HUES6 (cell line): ENCODE data around the gene SNX32.
"Not testable (repeated sequence)": the region's sequence is repeated elsewhere in the genome, so short reads cannot be mapped to it uniquely, and the experiment has no call there.

Experiments used
- H3K27ac ChIP-seq: 2 replicates; pipeline ENCODE4 v1.7.0; 2013; ENCODE audit warnings: low read depth, mild to moderate bottlenecking, low read length, inconsistent platforms
- H3K27me3 ChIP-seq: 2 replicates; pipeline ENCODE4 v1.6.1; 2013; ENCODE audit warnings: low read length; ENCODE audit not compliant: control insufficient read depth, insufficient read depth
- H3K36me3 ChIP-seq: 2 replicates; pipeline ENCODE4 v1.6.1; 2013; ENCODE audit warnings: low read length; ENCODE audit not compliant: control insufficient read depth, insufficient read depth
- H3K4me1 ChIP-seq: 2 replicates; pipeline ENCODE4 v1.6.1; 2013; ENCODE audit warnings: low read length; ENCODE audit not compliant: control insufficient read depth, insufficient read depth
- H3K4me3 ChIP-seq: 2 replicates; pipeline ENCODE4 v1.5.1; 2013; ENCODE audit warnings: low read depth, low read length
- H3K9ac ChIP-seq: one replicate; pipeline ENCODE4 v1.6.1; 2013; ENCODE audit warnings: mild to moderate bottlenecking, low read length
- H3K9me3 ChIP-seq: 2 replicates; pipeline ENCODE4 v1.6.1; 2013; ENCODE audit warnings: low read depth, low read length; ENCODE audit not compliant: control insufficient read depth, insufficient read depth

Gene SNX32

DNA sequence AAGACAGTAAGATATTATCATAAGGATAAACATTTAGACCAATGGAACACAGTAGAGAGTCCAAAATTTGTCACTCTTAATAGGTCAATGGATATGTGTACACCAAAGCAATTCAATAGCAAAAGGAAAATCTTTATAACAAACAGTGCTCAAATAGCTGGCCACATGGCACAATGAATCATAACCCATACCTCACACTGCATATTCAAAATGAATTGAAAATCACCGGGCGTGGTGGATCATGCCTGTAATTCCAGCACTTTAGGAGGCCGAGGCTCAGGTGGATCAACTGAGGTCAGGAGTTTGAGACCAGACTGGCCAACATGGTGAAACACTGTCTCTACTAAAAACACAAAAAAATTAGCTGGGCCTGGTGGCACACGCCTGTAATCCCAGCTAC lies 8.4 kb downstream of the SNX32 start:
- Histone ChIP-seq H3K27ac (no peak overlapping the region), H3K4me3 (no peak overlapping the region), H3K9ac (no peak overlapping the region), H3K4me1 (no peaks in the 10 kb centered on the region), H3K27me3 (no peaks in the 10 kb centered on the region), H3K36me3 (no peaks in the 10 kb centered on the region), H3K9me3 (no peaks in the 10 kb centered on the region)

DNA sequence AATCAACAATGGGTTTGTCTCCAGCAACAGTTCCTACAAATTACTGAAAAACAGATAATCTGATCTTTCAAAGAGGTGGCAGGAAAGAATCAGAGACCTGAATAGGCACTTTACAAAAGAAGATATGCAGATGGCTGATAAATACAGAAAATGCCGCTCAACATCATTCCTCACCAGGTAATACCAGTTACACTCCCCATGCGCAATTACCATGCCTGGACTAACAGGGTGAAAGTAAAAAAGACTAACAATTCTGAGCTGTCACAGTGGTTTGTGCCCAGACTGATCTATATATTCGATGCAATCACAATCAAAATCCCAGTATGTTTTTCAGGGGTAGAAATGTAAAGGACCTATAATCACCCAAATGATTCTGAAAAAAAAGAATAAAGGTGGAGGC lies 10.0 kb downstream of the SNX32 start:
- no peaks in the 10 kb centered on the region for H3K27me3 ChIP-seq
- H3K9me3 ChIP-seq, result no peaks in the 10 kb centered on the region
- H3K36me3 ChIP-seq, result no peaks in the 10 kb centered on the region
- no peak overlapping the region for H3K9ac ChIP-seq
- H3K4me3 ChIP-seq, result no peak overlapping the region
- H3K4me1 ChIP-seq, result no peaks in the 10 kb centered on the region
- no peak overlapping the region for H3K27ac ChIP-seq

DNA sequence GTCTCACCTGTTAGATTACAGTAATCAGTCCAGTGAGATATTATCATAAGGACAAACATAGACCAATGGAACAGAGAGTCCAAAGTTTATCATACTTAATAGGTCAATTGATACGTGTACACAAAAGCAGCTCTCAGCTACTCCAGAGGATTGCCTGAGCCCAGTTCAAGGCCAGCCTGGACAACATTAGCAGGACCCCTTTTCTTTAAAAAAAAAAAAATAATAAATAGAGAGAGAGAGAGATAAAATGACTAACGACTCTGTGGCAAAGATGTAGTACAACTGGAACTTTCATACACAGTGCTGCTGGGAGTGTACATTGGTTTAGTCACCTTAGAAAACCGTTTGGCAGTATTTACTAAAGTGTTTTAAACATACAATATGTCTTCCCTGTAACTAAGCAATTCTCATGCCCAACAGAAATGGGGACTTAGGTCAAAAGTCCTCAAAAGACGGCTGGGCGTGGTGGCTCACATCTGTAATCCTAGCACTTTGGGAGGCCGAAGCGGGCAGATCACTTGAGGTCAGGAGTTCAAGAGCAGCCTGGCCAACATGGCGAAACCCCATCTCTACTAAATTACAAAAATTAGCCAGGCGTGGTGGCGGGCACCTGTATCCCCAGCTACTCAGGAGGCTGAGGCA lies 10.6 kb downstream of the SNX32 start:
- Histone ChIP-seq H3K9ac (no peak overlapping the region), H3K9me3 (no peaks in the 10 kb centered on the region), H3K27me3 (no peaks in the 10 kb centered on the region), H3K27ac (no peak overlapping the region), H3K4me1 (no peaks in the 10 kb centered on the region), H3K4me3 (no peak overlapping the region), H3K36me3 (no peaks in the 10 kb centered on the region)

DNA sequence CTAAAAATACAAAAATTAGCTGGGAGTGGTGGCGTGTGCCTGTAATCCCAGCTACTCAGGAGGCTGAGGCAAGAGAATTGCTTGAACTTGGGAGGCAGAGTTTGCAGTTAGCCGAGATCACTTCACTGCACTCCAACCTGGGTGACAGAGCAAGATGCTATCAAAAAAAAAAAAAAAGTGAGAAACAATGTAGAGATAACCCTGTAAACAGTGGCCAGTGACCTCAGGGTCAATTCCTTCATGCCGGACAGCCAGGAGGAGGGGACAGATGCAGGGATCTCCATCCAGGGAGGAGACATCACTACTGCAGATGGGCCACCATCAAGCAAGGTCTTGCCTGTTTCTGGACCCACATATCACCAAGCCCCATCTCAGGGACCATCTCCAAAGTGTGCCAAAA lies 14.0 kb downstream of the SNX32 start:
- H3K27ac ChIP-seq, result no peak overlapping the region
- peaks cover 13% of the 10 kb centered on the region; the same call in 1 of the 2 replicates for H3K36me3 ChIP-seq
- H3K27me3 ChIP-seq, result no peaks in the 10 kb centered on the region
- peaks cover 4% of the 10 kb centered on the region; the same call in 1 of the 2 replicates for H3K9me3 ChIP-seq
- H3K9ac ChIP-seq, result no peak overlapping the region
- no peak overlapping the region for H3K4me3 ChIP-seq
- 0 out of 2 replicates have a peak, but pooled peaks cover 4% of the 10 kb centered on the region for H3K4me1 ChIP-seq

DNA sequence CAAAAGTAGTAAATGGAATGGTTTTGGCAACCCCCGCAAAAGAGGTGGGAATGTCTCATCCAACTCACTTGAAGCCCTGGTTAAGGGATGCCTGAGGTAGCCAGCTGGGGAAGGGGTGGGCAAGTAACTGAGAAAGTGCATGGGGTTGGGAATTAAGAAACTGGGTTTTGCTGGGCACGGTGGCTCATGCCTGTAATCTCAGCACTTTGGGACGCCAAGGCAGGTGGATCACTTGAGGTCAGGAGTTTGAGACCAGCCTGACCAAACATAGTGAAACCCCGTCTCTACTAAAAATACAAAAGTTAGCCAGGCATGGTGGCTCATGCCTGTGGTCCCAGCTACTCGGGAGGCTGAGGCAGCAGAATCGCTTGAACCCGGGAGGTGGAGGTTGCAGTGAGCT lies 14.9 kb downstream of the SNX32 start:
- H3K36me3 ChIP-seq, result peaks cover 23% of the 10 kb centered on the region
- H3K9me3 ChIP-seq, H3K4me3 ChIP-seq, H3K4me1 ChIP-seq, H3K9ac ChIP-seq, H3K27me3 ChIP-seq, H3K27ac ChIP-seq: not testable (repeated sequence)

DNA sequence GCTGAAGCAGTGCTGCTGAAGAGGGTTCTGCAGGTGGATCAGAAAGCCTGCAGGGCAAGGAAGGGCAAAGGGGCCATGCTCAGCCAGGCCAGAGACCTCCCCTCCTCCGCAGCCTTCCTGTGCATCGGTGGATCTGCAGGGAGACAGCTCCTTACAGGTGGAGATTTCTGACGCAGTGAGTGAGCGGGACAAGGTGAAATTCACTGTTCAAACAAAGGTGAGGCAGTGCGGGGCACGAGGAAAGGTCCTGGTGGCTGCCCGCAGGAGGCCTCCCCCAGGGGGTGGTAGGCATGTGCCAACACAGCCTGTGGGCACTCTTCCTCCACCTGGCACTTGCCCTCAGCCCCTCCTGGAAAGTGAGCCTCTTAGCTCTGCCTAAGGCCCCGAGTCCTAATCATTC lies 15.6 kb downstream of the SNX32 start:
- Histone ChIP-seq H3K27me3 (no peaks in the 10 kb centered on the region), H3K27ac (no peak overlapping the region), H3K9me3 (peaks cover 4% of the 10 kb centered on the region; the same call in 1 of the 2 replicates), H3K4me3 (no peak overlapping the region), H3K36me3 (peaks cover 30% of the 10 kb centered on the region), H3K9ac (no peak overlapping the region), H3K4me1 (0 out of 2 replicates have a peak, but pooled peaks cover 4% of the 10 kb centered on the region)

DNA sequence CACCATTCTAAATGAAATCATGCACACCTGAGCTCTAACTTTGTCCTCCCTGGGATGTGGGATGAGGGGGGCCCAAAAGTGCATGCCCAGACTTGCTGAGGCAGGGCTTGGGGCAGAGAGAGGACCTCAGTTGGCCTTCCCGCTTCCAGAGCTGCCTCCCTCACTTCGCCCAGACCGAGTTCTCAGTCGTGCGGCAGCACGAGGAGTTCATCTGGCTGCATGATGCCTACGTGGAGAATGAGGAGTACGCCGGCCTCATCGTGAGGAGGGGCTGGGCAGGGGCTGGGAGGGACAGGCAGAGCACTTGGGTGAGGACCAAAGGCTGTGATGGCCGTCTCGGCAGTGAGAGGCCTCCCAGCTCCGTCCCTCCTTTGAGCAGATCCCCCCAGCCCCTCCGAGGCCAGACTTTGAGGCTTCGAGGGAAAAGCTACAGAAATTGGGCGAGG lies 16.0 kb downstream of the SNX32 start:
- Histone ChIP-seq H3K27ac (no peak overlapping the region), H3K4me3 (no peak overlapping the region), H3K4me1 (0 out of 2 replicates have a peak, but pooled peaks cover 4% of the 10 kb centered on the region), H3K9me3 (peaks cover 4% of the 10 kb centered on the region; the same call in 1 of the 2 replicates), H3K36me3 (peaks cover 34% of the 10 kb centered on the region), H3K27me3 (no peaks in the 10 kb centered on the region), H3K9ac (no peak overlapping the region)

DNA sequence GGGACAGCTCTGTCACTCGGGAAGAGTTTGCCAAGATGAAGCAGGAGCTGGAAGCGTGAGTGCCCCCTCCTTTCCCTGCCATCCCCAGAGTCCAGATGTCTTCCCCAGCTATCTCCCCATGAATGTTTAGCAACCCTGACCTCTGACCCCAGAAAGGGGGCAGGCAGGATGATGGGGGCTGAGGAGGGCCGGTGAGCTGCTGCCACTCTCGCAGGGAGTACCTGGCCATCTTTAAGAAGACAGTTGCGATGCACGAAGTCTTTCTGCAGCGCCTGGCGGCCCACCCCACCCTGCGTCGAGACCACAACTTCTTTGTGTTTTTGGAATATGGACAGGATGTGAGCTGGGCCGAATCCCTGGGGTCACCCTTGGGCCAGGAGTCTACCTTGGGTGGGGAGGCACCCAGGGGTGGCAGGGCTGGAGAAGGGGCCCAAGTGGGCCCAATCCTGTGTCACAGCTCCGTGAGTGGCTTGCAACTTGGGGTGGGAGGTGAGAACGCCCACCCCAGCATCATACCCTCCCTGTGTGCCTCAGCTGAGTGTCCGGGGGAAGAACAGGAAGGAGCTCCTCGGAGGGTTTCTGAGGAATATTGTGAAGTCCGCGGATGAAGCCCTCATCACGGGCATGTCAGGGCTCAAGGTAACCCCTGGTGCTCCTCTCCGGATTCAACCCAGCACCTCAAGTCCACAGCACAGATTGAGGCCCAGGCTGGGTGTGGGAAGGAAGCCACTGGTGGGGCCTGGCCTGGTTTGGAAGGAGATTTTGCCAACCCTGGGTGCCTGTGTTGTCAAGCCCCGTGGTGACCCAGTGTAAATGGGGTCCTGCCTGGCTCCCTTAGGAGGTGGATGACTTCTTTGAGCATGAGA lies 16.7 kb downstream of the SNX32 start:
- H3K27me3 ChIP-seq, result no peaks in the 10 kb centered on the region
- H3K36me3 ChIP-seq, result peaks cover 40% of the 10 kb centered on the region
- no peak overlapping the region for H3K4me3 ChIP-seq
- H3K9me3 ChIP-seq, result peaks cover 4% of the 10 kb centered on the region; the same call in 1 of the 2 replicates
- H3K4me1 ChIP-seq, result 0 out of 2 replicates have a peak, but pooled peaks cover 4% of the 10 kb centered on the region
- no peak overlapping the region for H3K9ac ChIP-seq
- H3K27ac ChIP-seq, result no peak overlapping the region

DNA sequence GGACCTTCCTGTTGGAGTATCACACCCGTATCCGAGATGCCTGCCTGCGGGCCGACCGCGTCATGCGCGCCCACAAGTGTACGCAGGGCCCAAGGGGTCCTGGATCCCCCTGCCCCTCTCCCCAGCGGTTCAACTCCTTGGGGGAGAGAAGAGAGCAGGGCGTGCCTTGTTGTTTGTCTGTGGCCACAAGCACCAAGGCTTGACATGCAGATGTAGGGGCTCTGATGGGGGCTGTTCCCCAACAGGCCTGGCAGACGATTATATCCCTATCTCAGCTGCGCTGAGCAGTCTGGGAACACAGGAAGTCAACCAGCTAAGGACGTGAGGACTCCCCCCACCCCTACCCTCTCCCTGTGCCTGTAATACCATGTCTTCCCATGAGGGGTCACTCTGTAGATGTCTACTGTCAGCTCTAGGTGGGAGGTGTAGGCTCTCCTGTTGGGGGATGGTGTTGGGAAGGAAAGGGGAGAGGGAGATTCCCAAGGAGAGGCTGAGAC lies 17.4 kb downstream of the SNX32 start:
- Histone ChIP-seq H3K27ac (no peak overlapping the region), H3K27me3 (no peaks in the 10 kb centered on the region), H3K9me3 (peaks cover 4% of the 10 kb centered on the region; the same call in 1 of the 2 replicates), H3K4me1 (0 out of 2 replicates have a peak, but pooled peaks cover 4% of the 10 kb centered on the region), H3K36me3 (peaks cover 47% of the 10 kb centered on the region), H3K9ac (no peak overlapping the region), H3K4me3 (no peak overlapping the region)

DNA sequence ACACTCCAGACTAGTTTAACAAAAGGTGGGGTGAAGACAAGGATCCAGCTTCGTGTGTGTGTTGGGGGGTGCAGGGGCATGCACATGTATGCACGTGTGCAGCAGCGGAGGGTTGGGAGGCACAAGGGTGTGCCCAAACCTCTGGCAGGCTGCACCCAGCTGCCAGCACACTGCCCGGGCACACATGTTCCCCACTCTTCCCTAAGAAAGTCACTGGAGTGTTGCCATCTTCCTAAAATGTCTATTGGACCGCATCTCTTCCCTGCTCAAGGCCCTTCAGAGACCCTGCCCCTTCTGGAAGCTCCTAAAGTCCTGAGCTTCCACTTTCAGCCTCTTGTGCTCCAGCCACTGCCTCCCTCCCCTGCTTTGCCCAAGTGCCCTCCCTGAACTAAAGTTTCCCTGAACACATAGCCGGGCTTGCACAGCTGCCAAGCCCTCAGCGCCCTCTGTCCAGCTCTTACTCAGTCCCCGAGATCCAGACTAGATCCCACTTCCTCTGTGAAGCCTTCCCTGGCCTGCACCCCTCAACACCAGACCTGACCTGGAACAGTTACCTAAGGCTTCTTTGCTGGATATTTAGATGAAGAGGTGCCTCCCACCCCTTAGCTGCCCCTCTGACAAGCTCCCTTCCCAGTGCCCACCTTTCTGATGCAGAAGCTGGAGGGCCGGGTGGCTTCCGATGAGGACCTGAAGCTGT lies 18.2 kb downstream of the SNX32 start:
- Histone ChIP-seq H3K9me3 (peaks cover 4% of the 10 kb centered on the region; the same call in 1 of the 2 replicates), H3K9ac (no peak overlapping the region), H3K27ac (no peak overlapping the region), H3K4me3 (no peak overlapping the region), H3K27me3 (no peaks in the 10 kb centered on the region), H3K4me1 (0 out of 2 replicates have a peak, but pooled peaks cover 8% of the 10 kb centered on the region), H3K36me3 (peaks cover 54% of the 10 kb centered on the region)
